Esophagus (tissue), 2 donors: ENCODE results near the gene COPG1. TPM values are rescaled to one million over a fixed set of nuclear protein-coding genes. Genes with fewer than 3 reads are reported as not detected.
"Not testable (repeated sequence)": the region's sequence is repeated elsewhere in the genome, so short reads cannot be mapped to it uniquely, and the experiment has no call there.

Experiments
- H3K27ac ChIP-seq, 2 donors: one replicate each; pipeline ENCODE4 v1.5.1; 2013; ENCODE audit warnings: low read depth in 2 of 2, mild to moderate bottlenecking in 2 of 2, inconsistent platforms in 1 of 2, low read length in 1 of 2, moderate library complexity in 1 of 2
- H3K27me3 ChIP-seq, 2 donors: one replicate each; pipeline ENCODE4 v1.6.1; 2013; ENCODE audit warnings: low read length in 2 of 2, control low read depth in 1 of 2, mild to moderate bottlenecking in 1 of 2; ENCODE audit not compliant: insufficient read depth in 2 of 2, control insufficient read depth in 1 of 2
- H3K36me3 ChIP-seq, 2 donors: one replicate each; pipeline ENCODE4 v1.6.1; 2013; ENCODE audit warnings: low read length in 1 of 2; ENCODE audit not compliant: control insufficient read depth in 2 of 2, insufficient read depth in 2 of 2
- H3K4me1 ChIP-seq, 2 donors: one replicate each; pipeline ENCODE4 v1.6.1; 2013; ENCODE audit warnings: low read length in 1 of 2; ENCODE audit not compliant: control insufficient read depth in 2 of 2, insufficient read depth in 2 of 2
- H3K4me3 ChIP-seq, 2 donors: one replicate each; pipeline ENCODE4 v1.5.1; 2013; ENCODE audit warnings: low read length in 2 of 2, mild to moderate bottlenecking in 2 of 2, low read depth in 1 of 2, moderate library complexity in 1 of 2
- H3K9me3 ChIP-seq, 2 donors: one replicate each; pipeline ENCODE4 v1.6.1; 2013; ENCODE audit warnings: mild to moderate bottlenecking in 2 of 2, low read depth in 1 of 2, low read length in 1 of 2, moderate library complexity in 1 of 2; ENCODE audit not compliant: control insufficient read depth in 2 of 2, insufficient read depth in 1 of 2
- WGBS, 2 donors: extraction: QIAGEN DNeasy Blood & Tissue Kit; methylation state at CpG; one replicate each; pipeline ENCODE4 v1.1.7; 2013; 5-methylcytosine and 5-hydroxymethylcytosine counted together
- polyA plus RNA-seq, 2 donors: library from polyadenylated mRNA; stranded (reverse); fragments of 200-250 nt; gene quantifications; one replicate each; pipeline ENCODE4 v1.2.3, GENCODE V29; 2013
- donor health status: healthy with polysubstance abuse.
- donor health status: Bipolar disorder and iron deficiency.

The COPG1 gene
- polyA plus RNA-seq, 2 donors: 75.6 TPM

DNA sequence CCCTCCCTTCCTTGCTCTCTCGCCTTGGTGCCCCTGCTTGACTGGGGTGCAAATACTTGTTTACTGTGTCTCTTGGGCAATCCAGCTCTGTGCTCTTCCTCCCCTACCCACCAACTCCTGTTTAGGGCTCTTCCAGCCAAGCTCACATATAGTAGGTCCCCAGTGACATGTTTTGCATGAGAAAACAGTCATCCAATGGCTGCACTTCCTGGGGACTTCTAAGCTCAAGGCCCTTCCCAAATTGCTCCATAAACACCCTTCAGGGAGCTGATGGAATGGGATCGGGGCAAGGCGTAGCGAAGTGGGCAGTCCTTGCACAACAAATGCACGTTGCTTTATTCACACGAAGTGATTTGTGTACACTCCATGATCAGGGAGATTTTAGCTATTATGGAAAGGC, 9.4 kb upstream of the COPG1 start:
- Histone ChIP-seq H3K4me1 (peaks cover 3 to 7% of the 10 kb centered on the region in 2 donors), H3K4me3 (no peak overlapping the region), H3K9me3 (no peaks in the 10 kb centered on the region), H3K36me3 (no peaks in the 10 kb centered on the region), H3K27ac (peak overlapping the region; percentile 69 to 84), H3K27me3 (no peaks in the 10 kb centered on the region)
- WGBS, 2 donors: 67 to 72% methylated on average over 6 of the region's 6 CpGs

DNA sequence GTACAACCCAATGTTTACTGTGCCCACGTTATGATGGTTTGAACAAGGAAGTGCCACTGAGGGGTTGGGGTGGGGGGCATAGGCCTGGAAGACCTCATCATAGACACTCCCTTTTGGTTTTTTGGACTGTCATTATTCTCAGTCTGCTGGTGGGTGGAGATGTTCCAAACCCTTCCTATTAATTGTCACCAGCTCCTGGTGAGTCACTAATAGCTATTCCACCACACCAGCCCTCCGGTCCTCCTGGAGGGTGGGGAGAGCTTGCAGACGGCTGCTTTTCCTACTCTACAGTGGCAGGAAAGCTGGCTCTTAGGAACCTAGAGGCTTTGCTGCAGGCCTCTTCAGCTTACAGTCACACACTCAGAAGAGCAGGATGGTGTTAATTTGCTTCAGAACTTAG, 9.0 kb upstream of the COPG1 start:
- Histone ChIP-seq H3K36me3 (no peaks in the 10 kb centered on the region), H3K9me3 (no peaks in the 10 kb centered on the region), H3K4me1 (peaks cover 3 to 7% of the 10 kb centered on the region in 2 donors), H3K27ac (peak overlapping the region; percentile 69 to 84), H3K27me3 (no peaks in the 10 kb centered on the region), H3K4me3 (no peak overlapping the region)
- WGBS, 2 donors: 22 to 41% methylated on average over 3 of the region's 3 CpGs

DNA sequence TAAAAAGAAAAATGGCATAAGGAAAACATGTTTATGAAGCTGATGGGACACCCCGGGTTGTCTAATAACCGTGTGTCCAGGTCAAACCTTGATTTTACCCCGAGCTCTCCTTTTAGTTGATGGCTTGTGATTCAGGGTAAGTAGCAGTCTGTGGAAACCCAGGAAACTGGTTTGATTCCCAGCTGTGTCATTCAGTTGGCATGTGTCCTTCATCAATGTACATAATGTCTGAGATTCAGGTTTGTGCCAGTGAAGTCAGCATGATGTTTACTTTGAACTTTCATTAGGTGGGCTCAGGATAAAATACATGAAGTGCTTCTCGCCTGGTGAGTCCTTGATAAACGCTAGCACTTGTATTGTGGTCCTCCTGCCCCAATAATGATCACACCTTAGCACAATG, 4.3 kb upstream of the COPG1 start:
- Histone ChIP-seq H3K27me3 (no peaks in the 10 kb centered on the region), H3K4me1 (peaks cover 3 to 8% of the 10 kb centered on the region in 2 donors), H3K4me3 (no peak overlapping the region), H3K27ac (no peak overlapping the region), H3K9me3 (no peaks in the 10 kb centered on the region), H3K36me3 (no peaks in the 10 kb centered on the region)
- 71 to 72% methylated on average over 5 of the region's 5 CpGs for WGBS, 2 donors

DNA sequence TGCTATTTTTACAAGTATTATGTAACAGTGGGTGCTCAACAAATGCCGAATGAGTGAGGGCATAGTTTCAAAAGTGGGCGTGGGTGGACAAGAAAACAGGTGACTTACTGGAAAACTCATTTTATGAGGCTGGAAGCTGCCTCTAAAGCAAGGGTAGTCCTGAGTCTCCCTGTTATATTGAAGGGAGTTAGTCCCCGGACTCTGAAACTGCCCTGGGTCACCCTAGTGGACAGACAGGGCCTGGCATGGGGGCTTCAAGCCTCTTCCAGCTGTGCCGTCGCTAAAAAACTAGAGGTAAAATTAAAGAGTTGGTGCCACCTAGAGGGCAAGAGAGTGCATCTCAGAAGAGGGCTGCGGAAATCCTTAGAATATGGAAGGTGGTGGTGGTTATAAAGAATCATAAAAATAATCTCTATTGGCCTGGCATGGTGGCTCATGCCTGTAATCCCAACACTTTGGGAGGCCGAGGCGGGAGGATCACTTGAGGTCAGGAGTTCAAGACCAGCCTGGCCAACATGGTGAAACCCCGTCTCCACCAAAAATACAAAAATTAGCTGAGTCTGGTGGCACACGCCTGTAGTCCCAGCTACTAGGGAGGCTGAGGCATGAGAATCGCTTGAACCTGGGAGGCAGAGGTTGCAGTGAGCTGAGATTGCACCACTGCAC, 3.6 kb upstream of the COPG1 start:
- WGBS, 2 donors: 19 to 22% methylated on average over 11 of the region's 11 CpGs
- H3K4me3 ChIP-seq, H3K36me3 ChIP-seq, H3K27me3 ChIP-seq, H3K9me3 ChIP-seq: not testable (repeated sequence)
- H3K4me1 ChIP-seq: peaks cover 0 to 11% of the 10 kb centered on the region in 2 donors
- H3K27ac ChIP-seq: peak overlapping the region in 1 of 2 donors; percentile 15

DNA sequence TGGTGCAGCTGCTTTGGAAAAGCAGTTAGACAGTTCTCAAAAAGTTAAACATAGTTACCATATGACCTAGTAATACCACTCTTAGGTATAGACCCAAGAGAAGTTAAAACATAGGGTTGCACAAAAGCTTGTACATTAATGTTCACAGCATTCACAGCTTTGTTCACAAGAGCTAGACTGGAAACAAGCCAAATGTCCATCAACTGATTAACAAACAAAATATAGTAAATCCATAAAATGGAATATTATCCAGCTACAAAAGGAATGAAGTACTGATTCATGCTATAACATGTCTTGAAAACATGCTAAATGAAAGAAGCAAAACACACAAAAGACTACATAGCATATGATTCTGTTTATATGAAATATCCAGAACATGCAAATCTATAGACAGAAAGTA, 2.8 kb upstream of the COPG1 start:
- Histone ChIP-seq H3K27me3 (no peaks in the 10 kb centered on the region), H3K27ac (no peak overlapping the region), H3K9me3 (no peaks in the 10 kb centered on the region), H3K4me1 (peaks cover 0 to 11% of the 10 kb centered on the region in 2 donors), H3K36me3 (no peaks in the 10 kb centered on the region), H3K4me3 (no peak overlapping the region)

DNA sequence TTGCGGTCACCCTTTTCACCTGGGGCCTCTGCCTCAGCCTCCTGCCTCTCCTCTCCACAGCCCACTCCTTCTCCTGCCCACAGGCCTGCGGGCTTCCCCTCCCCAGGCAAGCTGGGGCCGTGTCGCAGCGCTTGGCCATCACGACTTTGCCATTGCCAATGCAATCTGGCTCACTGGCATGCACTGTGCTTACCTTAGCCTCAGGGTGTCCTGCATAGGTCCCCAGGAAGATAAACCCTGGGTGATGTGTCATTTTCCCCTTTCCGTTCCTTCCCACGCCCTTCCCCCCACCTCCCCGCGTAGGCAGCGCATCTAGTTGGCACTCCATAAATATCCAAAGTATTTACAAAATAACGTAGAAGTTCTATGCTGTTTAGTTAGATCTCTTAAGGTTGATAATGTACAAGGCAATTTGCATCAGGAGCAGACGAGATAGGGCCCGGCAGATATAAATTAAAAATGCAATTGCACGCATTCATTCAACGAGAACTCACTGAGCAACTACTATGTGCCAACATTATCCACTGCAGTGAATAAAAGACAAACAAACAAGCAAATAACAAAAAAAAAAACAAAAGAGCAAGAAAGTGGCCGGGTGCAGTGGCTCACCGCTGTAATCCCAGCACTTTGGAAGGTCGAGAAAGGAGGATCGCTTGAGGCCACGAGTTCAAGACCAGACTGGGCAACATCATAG, 973 bp upstream of the COPG1 start:
- H3K27me3 ChIP-seq: no peaks in the 10 kb centered on the region
- 43 to 44% methylated on average over 21 of the region's 21 CpGs for WGBS, 2 donors
- H3K4me1 ChIP-seq: peaks cover 0 to 11% of the 10 kb centered on the region in 2 donors
- no peaks in the 10 kb centered on the region for H3K9me3 ChIP-seq
- peak overlapping the region; percentile 91 to 93 for H3K4me3 ChIP-seq
- H3K36me3 ChIP-seq: peaks cover 4 to 5% of the 10 kb centered on the region in 2 donors
- H3K27ac ChIP-seq: peak overlapping the region in 1 of 2 donors; percentile 82

DNA sequence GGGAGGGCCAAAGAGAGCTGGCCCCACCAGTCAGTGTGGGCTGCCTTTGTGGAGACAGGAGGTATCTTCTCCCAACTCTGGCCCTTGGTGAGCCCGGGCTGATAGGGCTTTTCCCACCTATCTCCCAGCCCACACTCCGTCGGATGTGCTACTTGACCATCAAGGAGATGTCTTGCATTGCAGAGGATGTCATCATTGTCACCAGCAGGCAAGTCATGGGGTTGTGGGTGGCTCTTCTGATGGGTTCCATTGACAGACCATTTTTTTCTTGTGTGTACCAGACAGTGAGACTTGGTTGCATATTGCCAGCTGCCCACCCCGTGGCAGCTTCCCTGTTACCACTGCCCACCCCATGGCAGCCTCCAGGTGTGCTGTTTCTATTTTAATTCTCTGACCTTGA, 3.3 kb downstream of the COPG1 start:
- H3K27me3 ChIP-seq: no peaks in the 10 kb centered on the region
- H3K4me1 ChIP-seq: peaks cover 0 to 11% of the 10 kb centered on the region in 2 donors
- no peak overlapping the region for H3K4me3 ChIP-seq
- WGBS, 2 donors: 89 to 95% methylated on average over 4 of the region's 4 CpGs
- no peak overlapping the region for H3K27ac ChIP-seq
- H3K9me3 ChIP-seq: no peaks in the 10 kb centered on the region
- peaks cover 14 to 36% of the 10 kb centered on the region in 2 donors for H3K36me3 ChIP-seq

DNA sequence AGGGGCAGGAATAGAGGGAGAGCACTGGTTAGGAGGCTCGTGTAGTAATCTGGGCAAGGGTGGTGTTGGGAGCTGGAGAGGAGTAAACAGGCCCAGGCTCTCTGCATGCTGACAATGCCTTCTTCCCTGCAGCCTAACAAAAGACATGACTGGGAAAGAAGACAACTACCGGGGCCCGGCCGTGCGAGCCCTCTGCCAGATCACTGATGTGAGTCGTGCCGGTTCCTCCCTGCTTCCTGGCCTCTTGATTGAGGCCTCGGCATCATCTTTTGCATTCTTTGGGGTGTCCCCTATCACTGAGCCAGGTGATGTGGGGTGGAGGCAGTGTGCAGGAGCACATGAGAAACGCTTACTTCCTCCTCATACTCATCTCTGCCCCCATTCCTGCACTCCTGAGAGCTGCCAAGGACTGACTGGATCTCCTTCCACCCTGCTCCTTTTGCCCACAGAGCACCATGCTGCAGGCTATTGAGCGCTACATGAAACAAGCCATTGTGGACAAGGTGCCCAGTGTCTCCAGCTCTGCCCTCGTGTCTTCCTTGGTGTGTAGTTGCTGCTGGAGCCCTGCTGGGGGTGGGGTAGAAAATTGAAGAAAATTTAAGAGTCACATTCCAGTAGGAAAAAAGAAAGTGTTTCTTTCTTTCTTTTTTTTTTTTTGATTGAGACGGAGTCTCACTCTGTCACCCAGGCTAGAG, 5.3 kb downstream of the COPG1 start:
- no peaks in the 10 kb centered on the region for H3K27me3 ChIP-seq
- H3K36me3 ChIP-seq: peaks cover 19 to 42% of the 10 kb centered on the region in 2 donors
- H3K9me3 ChIP-seq: no peaks in the 10 kb centered on the region
- H3K4me1 ChIP-seq: peaks cover 0 to 4% of the 10 kb centered on the region in 2 donors
- no peak overlapping the region for H3K4me3 ChIP-seq
- H3K27ac ChIP-seq: no peak overlapping the region
- 89% methylated on average over 12 of the region's 12 CpGs for WGBS, 2 donors

DNA sequence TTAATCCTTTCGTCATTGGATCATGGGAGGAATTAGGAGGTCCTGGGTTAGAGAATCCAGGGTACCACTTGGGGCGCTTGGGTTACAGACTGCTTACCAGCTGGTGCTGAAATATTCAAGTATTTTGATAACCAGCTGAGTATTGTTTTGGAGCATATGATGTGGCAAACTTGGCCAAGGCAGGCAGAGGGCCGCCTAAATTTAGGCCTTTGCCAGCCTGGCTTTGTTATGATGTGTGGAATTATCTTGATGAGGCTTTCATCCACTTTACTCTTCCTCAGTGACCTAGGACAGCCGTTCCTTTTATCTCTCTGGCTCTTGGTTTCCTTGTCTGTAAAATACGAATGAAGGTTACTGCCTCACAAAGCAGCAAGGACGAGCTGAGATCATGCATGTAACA, 6.9 kb downstream of the COPG1 start:
- 88 to 91% methylated on average over 6 of the region's 6 CpGs for WGBS, 2 donors
- Histone ChIP-seq H3K36me3 (peaks cover 19 to 57% of the 10 kb centered on the region in 2 donors), H3K4me1 (no peaks in the 10 kb centered on the region), H3K9me3 (no peaks in the 10 kb centered on the region), H3K4me3 (no peak overlapping the region), H3K27me3 (no peaks in the 10 kb centered on the region), H3K27ac (no peak overlapping the region)
